Measurements from ENCODE around the gene ARID1A.

ARID1A gene

GRCh38 chr1:26789931-26790330, 94.1 kb downstream of the ARID1A start:
- TF ChIP-seq GATA3 (IDR thresholded peaks at IDR 0.05; ENCODE audit: low read depth, low read length) (no peak), GATA2 (IDR thresholded peaks at IDR 0.05; ENCODE audit: low read depth, low read length) (no peak)

DNA sequence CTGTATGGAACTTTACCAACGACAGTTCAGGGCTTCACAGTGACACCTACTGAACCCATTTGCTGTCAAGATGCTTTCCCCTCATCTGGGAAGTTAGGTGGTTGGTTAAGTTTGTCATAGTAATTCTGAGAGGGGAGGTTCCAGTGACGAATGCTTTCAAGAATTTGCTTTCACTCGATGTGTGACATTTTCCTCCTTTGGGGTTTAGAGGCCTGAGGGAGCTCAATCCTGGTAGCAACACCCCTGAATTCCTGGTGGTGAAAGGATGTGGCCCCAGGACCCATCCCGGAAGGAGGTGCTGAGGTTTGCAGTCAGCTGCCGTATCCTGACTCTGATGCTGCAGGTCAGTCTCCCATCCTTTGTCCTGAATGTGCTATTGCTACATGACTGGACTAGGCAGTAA, 94.7 kb downstream of the ARID1A start:
- TF ChIP-seq GATA3 (IDR thresholded peaks at IDR 0.05; ENCODE audit: low read depth, low read length) (no peak), GATA2 (IDR thresholded peaks at IDR 0.05; ENCODE audit: low read depth, low read length) (no peak)

DNA sequence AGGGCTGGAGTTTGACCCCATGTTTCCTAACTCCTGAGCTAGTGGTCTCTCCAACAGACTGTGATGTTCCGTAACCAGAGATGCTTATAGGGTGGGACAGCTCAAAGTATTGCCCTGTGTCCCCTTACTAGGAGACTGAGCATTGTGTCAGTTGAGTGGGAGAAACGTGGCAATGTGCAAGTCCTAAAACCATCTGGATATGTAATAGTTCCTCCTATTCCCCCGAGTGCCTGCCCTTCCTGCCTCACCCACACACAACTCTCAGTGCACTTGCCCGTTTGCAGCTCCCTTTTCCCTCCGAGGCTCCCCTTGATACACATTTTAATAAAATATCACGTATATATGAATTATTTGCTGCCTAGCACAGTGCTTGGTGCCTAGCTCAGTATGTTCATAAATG, 95.3 kb downstream of the ARID1A start:
- TF ChIP-seq GATA3 (IDR thresholded peaks at IDR 0.05; ENCODE audit: low read depth, low read length) (no peak), GATA2 (IDR thresholded peaks at IDR 0.05; ENCODE audit: low read depth, low read length) (no peak)

- TF ChIP-seq GATA3 (IDR thresholded peaks at IDR 0.05; ENCODE audit: low read depth, low read length) (no peak), GATA2 (IDR thresholded peaks at IDR 0.05; ENCODE audit: low read depth, low read length) (no peak)
Observed at GRCh38 chr1:26791626-26792025, 95.8 kb downstream of the ARID1A start.

DNA sequence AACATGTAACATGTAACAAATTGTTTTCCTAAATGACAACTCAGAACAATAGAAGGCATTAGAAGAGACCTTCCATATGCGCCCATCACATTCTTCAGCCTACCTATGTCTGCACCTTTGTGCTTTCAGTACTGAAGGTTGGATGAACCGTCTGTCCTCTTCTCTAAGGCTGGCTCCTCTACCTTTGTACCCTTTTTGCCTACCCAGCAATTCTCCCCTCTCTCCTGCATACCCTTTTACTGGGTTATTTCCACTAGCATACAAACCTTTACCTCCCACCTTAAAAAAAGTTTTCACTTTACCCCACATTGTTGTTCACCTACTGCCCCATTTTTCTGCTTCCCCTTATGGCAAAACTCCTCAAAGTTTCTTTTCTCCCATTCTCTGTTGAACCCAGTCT, 97.1 kb downstream of the ARID1A start:
- TF ChIP-seq GATA3 (IDR thresholded peaks at IDR 0.05; ENCODE audit: low read depth, low read length) = no peak
- TF ChIP-seq GATA2 (IDR thresholded peaks at IDR 0.05; ENCODE audit: low read depth, low read length) = no peak

- TF ChIP-seq GATA3 (IDR thresholded peaks at IDR 0.05; ENCODE audit: low read depth, low read length) (no peak), GATA2 (IDR thresholded peaks at IDR 0.05; ENCODE audit: low read depth, low read length) (no peak)
Observed at GRCh38 chr1:26794391-26794790, 98.6 kb downstream of the ARID1A start.

GRCh38 chr1:26797627-26798026, 101.8 kb downstream of the ARID1A start:
- TF ChIP-seq GATA3 (IDR thresholded peaks at IDR 0.05; ENCODE audit: low read depth, low read length) (no peak), GATA2 (IDR thresholded peaks at IDR 0.05; ENCODE audit: low read depth, low read length) (no peak)

DNA sequence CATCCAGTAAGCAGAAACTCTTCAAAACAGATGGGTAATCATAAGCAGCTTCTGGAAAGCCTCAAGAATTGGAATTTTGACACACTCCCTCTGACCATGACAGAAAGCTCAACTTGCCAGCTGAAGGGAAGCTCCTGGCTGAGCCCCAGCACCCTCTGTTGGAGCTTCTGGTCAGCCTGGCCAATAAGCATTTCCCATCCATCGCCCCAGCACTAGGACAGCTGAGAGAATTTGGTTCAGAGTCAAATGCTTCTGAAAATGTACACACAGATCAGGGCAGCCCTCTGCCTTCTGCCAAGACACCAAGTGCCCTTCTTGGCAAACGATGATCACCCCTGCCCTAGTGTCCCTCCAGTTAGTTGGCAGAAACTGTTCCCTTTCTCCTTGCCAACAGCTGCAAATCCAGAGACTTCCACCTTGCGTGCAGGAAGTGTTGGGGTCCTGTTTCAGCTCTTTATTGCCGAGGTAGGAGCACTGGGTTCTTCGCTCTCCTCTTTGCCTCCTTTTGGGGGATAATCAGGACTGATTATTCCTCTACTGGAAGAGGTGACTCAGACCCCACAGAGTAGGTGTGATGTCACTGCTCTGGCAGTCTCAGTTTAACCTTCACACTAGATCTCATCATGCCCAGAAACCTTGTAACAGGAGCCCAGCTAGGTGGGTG, 103.8 kb downstream of the ARID1A start:
- TF ChIP-seq GATA2 (IDR thresholded peaks at IDR 0.05; ENCODE audit: low read depth, low read length) (no peak), GATA3 (IDR thresholded peaks at IDR 0.05; ENCODE audit: low read depth, low read length) (no peak)

DNA sequence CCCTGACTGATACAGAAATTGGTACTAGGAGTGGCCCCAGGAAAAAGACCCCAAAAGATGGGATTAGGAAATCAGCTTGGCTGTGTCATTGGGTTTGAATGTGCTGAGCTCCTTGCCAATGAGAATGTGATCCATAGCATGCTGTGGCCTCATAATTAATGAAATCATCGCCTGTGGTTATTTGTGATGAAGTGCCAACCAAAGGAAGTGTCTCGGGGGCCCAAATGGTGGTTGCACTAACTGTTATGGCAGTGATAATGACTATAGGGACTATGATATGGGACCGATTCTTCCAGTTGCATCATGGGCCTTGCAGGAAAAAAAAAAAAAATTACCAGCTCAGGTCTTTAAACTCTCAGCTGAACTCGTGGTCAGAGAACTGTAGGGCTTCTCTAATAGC, 115.2 kb downstream of the ARID1A start:
- TF ChIP-seq GATA3 (IDR thresholded peaks at IDR 0.05; ENCODE audit: low read depth, low read length) (no peak), GATA2 (IDR thresholded peaks at IDR 0.05; ENCODE audit: low read depth, low read length) (no peak)

GRCh38 chr1:26811708-26812107, 115.9 kb downstream of the ARID1A start:
- TF ChIP-seq GATA3 (IDR thresholded peaks at IDR 0.05; ENCODE audit: low read depth, low read length) = no peak
- no peak for TF ChIP-seq GATA2 (IDR thresholded peaks at IDR 0.05; ENCODE audit: low read depth, low read length)

DNA sequence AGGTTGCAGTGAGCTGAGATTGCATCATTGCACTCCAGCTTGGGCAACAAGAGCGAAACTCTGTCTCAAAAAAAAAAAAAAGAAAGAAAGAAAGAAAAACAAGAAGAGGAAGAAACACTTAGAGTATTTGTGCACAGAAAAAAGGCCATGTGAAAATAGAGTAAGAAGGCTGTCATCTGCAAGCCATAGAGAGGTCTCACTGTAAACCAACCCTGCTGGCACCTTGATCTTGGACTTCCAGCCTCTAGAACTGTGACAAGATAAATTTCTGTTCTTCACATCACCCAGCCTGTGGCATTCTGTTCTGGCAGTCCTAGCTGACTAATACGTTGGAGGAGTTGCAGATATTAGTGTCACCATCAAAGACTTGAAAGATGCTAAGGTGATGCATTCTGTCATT, 118.6 kb downstream of the ARID1A start:
- TF ChIP-seq GATA3 (IDR thresholded peaks at IDR 0.05; ENCODE audit: low read depth, low read length) = no peak

DNA sequence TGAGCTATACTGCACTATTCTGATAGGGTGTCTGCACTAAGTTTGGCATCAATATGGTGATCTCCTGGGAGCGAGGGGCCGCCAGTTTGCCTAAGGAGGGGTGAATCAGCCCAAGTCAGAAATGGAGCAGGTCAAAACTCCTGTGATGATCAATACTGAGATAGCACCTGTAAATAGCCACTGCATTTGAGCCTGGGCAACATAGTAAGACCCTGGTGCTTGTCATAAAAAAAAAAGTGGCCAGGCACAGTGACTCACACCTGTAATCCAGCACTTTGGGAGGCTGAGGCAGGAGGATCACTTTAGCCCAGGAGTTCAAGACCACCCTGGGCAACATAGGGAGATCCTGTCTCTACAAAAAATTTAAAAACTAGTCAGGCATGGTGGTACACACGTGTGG, 119.1 kb downstream of the ARID1A start:
- TF ChIP-seq GATA2 (IDR thresholded peaks at IDR 0.05; ENCODE audit: low read depth, low read length) = no peak
- TF ChIP-seq GATA3 (IDR thresholded peaks at IDR 0.05; ENCODE audit: low read depth, low read length) = no peak

GRCh38 chr1:26820784-26821269, 125.0 kb downstream of the ARID1A start:
- no peak for TF ChIP-seq GATA2 (IDR thresholded peaks at IDR 0.05; ENCODE audit: low read depth, low read length)
- no peak for TF ChIP-seq GATA3 (IDR thresholded peaks at IDR 0.05; ENCODE audit: low read depth, low read length)

DNA sequence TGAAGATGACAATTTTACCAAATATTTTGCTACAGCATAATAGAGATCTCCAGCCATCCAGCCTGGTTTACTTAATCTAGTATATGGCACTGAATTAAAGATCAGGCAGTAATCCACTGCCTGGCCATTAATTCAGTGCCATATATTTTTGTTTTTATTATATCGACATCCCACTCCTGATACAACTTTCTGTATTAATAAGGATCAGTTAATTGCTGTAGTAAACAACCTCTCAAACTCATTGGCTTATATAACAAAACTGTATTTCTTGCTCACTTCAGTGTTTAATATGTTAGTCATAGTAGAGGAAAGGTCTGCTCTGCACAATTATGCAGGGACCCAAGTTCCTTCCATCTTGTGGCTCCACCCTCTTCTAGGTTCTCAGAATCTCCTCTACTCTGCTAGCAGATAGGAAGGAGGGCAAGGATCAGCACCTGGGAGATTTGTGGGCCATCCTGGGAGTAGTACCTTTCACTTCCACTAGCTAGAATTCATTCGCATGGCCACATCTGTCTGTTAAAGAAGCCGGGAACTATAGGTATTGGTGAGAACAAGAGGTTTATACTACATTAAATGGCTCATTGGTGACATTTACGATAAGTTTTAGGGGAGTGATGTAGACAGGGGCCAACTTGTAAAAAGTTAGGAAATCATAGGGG, 127.1 kb downstream of the ARID1A start:
- TF ChIP-seq GATA2 (IDR thresholded peaks at IDR 0.05; ENCODE audit: low read depth, low read length) (no peak), GATA3 (IDR thresholded peaks at IDR 0.05; ENCODE audit: low read depth, low read length) (no peak)

- TF ChIP-seq GATA2 (IDR thresholded peaks at IDR 0.05; ENCODE audit: low read depth, low read length) (no peak), GATA3 (IDR thresholded peaks at IDR 0.05; ENCODE audit: low read depth, low read length) (no peak)
Observed at GRCh38 chr1:26824731-26825130, 128.9 kb downstream of the ARID1A start.
